Suprapubic skin (tissue), 3 donors: ENCODE data around the gene L3MBTL4.

Experiments used
- CTCF ChIP-seq, 2 donors: fragments of 200-600 bp in 1 of 2; fragments of 450-650 bp in 1 of 2; sonication (generic) in 1 of 2; IDR thresholded peaks; one replicate each; pipeline ENCODE4 v1.5.1; 2016 to 2019; ENCODE audit warnings: antibody characterized with exemption in 2 of 2, mild to moderate bottlenecking in 1 of 2, moderate library complexity in 1 of 2
- EP300 ChIP-seq: sonication (generic); formaldehyde crosslinking; IDR thresholded peaks from one replicate; pipeline ENCODE4 v1.6.1; 2017; ENCODE audit warnings: antibody characterized with exemption
- POLR2A ChIP-seq, 2 donors: fragments of 450-650 bp; IDR thresholded peaks; one replicate each; pipeline ENCODE4 v1.6.1; 2017; ENCODE audit warnings: antibody characterized with exemption in 2 of 2, mild to moderate bottlenecking in 2 of 2, moderate library complexity in 2 of 2

GRCh38 chr18:6261938-6262337 lies 152.8 kb downstream of the L3MBTL4 start:
- TF ChIP-seq CTCF (IDR thresholded peaks at IDR 0.05) (no peak), EP300 (no peak), POLR2A (IDR thresholded peaks at IDR 0.05) (no peak)
